Measurements from ENCODE around the gene NCF2.

NCF2 gene

GRCh38 chr1:183548116-183548515, 42.1 kb downstream of the NCF2 start:
- no peak for DNase-seq

DNA sequence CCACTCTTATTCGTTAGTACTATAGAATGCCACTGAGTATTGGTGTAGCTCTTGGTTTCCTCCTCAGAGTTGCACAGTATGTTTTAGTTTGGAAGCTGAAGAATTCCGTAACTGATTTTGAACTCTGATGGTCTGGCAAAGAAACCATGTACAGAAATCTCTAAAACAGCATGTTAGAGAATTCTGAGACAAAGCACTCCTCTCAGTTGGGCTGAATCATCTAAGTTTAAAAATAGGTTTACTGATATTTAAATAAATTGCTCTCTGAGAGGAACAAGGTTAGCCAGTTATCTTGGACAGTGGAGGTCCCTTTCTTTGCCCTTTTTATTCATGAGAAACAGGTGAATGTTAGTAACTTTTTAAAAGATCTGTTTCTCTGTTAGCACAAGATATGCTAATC, 43.8 kb downstream of the NCF2 start:
- no peak for DNase-seq

GRCh38 chr1:183544598-183545297, 45.5 kb downstream of the NCF2 start:
- DNase-seq: no peak

GRCh38 chr1:183543619-183544204, 46.5 kb downstream of the NCF2 start:
- no peak for DNase-seq

- no peak for DNase-seq
These were observed 52.9 kb downstream of the NCF2 start for GRCh38 chr1:183537405-183537804.

DNA sequence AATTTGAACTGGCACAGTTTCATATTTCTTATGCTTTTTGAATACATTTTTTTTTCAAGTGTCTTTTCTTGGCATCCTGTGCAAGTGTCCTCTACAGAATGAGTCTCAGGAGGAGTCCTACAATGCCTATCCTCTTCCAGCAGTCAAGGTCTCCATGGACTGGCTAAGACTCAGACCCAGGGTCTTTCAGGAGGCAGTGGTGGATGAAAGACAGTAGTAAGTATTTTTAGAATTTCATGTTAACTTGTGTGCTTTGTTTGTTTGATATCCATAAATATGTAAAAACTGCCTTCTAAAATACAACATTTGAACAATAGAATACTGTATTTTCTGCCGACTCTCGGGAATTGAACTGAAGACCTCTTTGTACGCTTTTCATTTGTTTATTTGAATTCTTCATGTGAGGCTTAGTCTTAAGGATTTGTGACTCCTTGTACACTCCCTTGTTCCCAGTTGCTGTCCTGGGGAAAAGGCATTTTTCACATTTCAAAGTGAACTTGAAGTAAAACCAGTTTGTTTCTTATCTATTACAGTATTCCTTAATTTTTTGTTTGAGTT, 56.6 kb downstream of the NCF2 start:
- DNase-seq: no peak

- DNase-seq: no peak
These were observed 61.7 kb downstream of the NCF2 start for GRCh38 chr1:183528577-183528976.

DNA sequence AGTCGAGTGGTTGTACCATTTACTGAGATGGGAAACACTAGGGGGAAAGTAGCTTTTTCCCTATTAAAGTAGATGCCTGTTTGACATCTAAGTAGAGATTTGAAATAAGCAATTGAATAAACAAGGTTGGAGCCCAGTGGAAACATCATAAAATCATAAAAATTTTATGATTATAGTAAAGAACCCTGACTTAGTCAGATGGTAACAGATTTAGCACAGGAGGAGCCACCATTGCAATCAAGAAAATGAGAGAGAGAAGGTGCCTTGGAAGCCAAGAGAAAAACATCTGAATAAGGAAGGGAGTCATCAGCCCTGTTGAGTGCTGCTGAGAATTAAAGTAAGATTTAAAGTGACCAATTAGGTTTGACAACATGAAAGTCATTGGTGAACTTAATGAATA, 68.2 kb downstream of the NCF2 start:
- DNase-seq: no peak

- no peak for DNase-seq
These were observed 69.9 kb downstream of the NCF2 start for GRCh38 chr1:183520379-183520778.

DNA sequence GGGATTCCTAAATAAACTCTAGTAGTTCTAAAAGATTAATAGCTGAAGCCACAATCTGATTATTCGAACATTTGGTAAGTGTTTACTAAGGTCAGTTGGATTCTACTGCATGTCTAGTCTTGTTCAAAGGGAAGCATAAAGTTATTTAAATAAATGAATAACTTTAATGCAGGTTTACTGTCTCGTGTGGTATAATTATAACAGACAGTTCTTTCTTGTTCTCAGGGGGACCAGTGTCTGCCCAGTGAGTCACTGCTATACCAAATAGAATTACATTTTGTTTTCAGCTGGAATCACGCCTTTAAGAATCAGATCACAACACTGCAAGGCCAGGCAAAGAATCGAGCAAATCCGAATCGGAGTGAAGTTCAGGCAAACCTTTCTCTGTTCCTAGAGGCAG, 72.9 kb downstream of the NCF2 start:
- DNase-seq: no peak

- no peak for DNase-seq
These were observed 73.5 kb downstream of the NCF2 start for GRCh38 chr1:183516725-183517124.

- no peak for DNase-seq
These were observed 75.1 kb downstream of the NCF2 start for GRCh38 chr1:183515002-183515689.

- no peak for DNase-seq
These were observed 76.0 kb downstream of the NCF2 start for GRCh38 chr1:183514235-183514634.

DNA sequence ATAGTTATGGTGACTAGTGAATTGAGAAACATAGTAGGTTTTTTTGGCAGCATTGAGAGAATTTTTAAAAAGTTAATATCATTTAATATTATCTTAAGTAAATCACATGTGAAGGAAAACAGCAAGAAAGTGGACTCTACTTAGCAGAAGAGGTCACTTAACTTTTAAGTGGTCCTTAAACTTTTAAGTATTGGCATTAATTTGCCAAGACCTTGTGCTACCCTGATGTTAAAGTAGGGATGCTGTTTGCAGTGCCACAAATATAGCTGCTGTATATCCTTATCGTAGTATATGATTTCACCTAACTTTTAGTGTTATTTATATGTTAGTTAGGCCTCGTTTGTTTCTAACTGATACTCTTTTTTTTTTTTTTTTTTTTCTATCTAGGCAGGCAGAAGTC, 77.8 kb downstream of the NCF2 start:
- no peak for DNase-seq

DNA sequence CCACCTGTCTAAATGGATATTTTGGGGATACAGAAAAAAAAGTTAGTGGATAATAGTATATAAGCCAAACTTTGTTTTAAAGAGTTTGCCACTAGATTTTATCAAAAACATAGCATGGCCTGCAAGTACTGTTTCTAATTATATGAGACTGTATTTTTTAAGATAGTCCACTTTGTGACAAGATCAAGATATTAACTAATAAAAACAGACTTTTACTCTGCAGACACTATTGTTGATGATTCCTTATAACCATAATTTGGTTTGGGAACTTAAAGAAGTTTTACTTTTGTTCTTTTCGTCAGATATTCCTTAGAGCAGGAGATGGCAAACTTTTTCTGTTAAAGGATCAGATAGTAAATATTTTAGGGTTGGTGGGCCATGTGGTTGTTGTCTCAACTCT, 81.6 kb downstream of the NCF2 start:
- DNase-seq: no peak

DNA sequence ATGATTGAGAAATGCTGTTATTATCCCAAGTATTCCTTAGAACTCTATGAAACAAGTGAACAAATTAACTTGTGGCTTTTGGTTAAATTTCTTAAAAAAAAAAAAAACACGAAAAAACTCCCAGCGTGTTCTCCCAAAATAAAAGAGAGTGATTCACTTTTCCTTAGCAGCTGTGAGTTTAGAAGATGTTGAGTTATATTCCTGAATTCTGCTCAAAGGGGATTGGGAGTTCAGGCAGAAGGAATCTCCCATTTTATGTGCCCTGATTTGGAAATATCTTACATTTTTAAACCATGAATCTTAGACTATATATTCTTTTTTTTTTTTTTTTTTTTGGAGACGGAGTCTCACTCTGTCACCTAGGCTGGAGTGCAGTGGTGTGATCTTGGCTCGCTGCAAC, 83.7 kb downstream of the NCF2 start:
- DNase-seq: no peak

Measured in stimulated activated naive CD4-positive, alpha-beta T cell treated with Interleukin-2 at 50 U/mL for 16 hours (primary cell).